ENCODE results near the gene HIVEP2.

HIVEP2 gene

GRCh38 chr6:142821164-142821716 is 123.7 kb downstream of the HIVEP2 start:
- DNase-seq (ENCODE audit: low read depth), result no peak

GRCh38 chr6:142820338-142821051 is 124.5 kb downstream of the HIVEP2 start:
- no peak for DNase-seq (ENCODE audit: low read depth)

GRCh38 chr6:142819603-142820337 is 125.2 kb downstream of the HIVEP2 start:
- DNase-seq (ENCODE audit: low read depth), result no peak

GRCh38 chr6:142816486-142816885 is 128.5 kb downstream of the HIVEP2 start:
- DNase-seq (ENCODE audit: low read depth), result no peak

GRCh38 chr6:142816031-142816430 is 128.9 kb downstream of the HIVEP2 start:
- no peak for DNase-seq (ENCODE audit: low read depth)

GRCh38 chr6:142811923-142812322 is 133.1 kb downstream of the HIVEP2 start:
- no peak for DNase-seq (ENCODE audit: low read depth)

DNA sequence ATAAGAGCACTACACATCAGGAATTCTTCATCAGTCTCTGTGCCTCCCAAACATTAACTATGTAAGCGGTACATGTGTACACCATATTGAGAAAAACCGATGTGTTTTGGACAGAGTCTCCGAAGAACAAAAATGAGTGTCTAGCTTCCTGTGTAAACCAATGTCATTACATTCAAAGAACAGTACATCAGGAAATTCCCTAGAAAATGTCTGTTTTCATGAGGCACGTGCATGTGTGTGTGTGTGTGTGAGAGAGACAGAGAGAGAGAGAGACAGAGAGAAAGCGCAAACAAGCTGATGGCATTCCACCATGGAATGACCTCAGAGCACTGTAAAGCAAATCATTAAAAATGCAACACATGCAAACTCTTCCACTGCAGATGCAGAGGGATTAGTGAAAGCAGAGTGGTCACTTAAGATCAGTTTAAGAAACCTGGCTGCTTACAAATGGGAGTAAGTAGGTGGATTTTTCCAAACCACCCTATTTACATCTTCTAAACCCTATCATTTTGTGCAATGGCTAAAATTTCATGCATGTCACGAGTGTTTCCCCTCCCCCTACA is 133.9 kb downstream of the HIVEP2 start:
- no peak for DNase-seq (ENCODE audit: low read depth)

- no peak for DNase-seq (ENCODE audit: low read depth)
Observed at GRCh38 chr6:142809947-142810346, 135.0 kb downstream of the HIVEP2 start.

DNA sequence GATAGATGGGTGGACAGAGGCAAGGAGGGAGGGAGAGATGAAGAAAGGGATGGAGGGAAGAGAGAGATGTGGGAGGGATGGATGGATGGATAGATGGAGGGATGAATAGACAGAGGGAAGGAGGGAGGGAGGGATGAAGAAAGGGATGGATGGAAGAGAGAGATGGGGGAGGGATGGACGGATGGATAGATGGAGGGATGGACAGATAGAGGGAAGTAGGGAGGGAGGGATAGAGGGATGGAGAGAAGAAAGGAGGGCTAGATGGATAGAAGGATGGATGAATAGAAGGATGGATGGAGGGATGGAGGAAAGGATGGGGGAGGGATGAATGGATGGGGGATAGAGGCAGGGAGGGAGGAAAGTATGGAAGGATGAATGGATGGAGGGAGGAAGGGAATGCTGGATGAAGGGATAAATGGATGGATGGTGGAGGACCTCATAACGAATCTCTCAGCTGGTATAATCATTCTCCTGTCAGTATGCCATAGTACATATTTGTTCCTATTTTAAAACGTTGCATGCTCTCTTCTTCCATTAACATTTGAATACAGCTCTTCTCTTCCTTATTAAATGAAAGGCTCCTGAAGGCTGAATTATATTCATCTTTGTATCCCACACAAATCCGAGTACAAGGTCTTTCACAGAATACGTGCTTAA is 136.4 kb downstream of the HIVEP2 start:
- no peak for DNase-seq (ENCODE audit: low read depth)

DNA sequence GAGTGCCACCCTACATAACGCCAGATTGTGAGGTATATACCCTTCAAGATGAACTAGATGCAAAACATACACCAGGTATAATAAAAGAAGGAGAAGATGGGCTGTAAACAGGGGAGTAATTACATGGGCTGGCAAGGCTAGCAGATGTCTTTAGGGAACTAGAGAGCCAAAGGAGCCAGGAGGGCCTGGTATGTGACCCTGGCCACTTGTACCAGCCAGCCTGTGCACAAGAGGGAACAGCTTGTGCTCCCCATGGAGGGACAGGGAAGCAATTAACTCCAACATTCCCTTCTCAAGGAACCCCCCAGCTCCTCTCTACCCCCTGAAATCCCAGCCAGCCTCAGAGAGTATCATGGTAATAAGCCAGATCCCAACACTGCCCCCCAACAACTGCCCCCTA is 139.9 kb downstream of the HIVEP2 start:
- DNase-seq (ENCODE audit: low read depth), result no peak

GRCh38 chr6:142804490-142804889 is 140.5 kb downstream of the HIVEP2 start:
- no peak for DNase-seq (ENCODE audit: low read depth)

DNA sequence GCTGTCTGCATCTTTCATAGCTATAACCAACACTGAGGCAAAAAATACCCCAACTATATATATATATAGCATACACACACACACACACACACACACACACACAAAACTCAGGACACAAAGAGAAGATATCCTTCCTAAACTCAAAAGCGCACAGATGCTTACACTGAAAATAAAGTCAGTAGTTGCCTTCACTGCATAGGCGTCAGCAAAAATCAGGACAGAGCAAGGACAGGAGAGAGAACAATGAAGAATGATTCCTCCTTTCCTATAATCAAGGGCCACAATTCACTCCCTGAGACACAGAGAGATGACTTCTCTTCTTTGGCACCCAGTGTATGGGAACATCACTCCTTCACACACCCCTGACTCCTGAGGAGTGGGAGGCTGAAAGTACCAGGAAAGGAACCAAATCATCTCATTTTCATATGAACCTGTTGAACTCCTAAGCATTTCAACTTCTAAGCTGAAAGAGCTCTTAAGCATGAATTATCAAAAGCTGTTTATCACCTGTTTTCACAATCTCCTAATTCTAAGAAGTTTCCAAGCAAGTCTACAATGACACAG is 141.4 kb downstream of the HIVEP2 start:
- no peak for DNase-seq (ENCODE audit: low read depth)

- DNase-seq (ENCODE audit: low read depth), result no peak
Observed at GRCh38 chr6:142803032-142803431, 141.9 kb downstream of the HIVEP2 start.

GRCh38 chr6:142802124-142802523 is 142.9 kb downstream of the HIVEP2 start:
- DNase-seq (ENCODE audit: low read depth), result no peak

GRCh38 chr6:142800240-142800639 is 144.7 kb downstream of the HIVEP2 start:
- no peak for DNase-seq (ENCODE audit: low read depth)

DNA sequence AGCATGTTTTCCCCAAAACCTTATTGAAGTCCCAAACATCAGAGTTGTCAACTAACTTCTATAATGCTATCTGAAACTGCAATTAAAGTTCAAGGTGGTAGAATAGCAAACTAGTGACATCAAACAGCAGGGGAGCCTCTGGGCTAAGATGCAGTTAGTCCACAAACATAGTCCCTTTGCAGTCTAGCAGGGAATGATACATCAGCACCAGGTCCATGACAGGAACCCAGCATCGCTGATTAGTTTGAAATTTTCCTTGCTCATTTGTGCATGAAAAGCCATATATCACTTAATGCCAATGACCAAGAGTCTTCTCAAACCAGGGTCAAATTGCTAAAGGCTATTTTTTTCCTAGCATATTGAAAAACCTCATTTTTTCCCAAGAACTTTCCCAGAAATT is 145.3 kb downstream of the HIVEP2 start:
- DNase-seq (ENCODE audit: low read depth), result no peak

DNA sequence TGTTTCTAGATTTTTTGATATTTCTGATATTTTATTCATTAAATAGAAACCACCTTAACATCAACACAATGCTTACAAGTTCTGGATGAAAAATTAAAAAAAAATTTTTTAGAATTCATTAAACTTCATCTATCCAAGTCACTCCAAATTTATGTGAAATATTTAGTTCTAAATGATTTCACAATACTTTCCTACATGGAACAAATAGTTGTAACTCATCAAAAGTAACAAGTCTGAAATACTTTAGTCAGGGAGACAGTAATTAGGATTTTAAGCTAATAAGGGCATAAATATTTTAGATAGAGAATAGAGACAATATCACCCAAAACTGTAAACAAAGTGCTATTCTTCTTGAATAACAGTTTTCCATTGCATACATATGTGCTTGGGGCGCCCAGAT is 147.8 kb downstream of the HIVEP2 start:
- DNase-seq (ENCODE audit: low read depth), result no peak

- no peak for DNase-seq (ENCODE audit: low read depth)
Observed at GRCh38 chr6:142796571-142796970, 148.4 kb downstream of the HIVEP2 start.

- DNase-seq (ENCODE audit: low read depth), result no peak
Observed at GRCh38 chr6:142796024-142796423, 149.0 kb downstream of the HIVEP2 start.

GRCh38 chr6:142794424-142794823 is 150.6 kb downstream of the HIVEP2 start:
- DNase-seq (ENCODE audit: low read depth), result no peak

- DNase-seq (ENCODE audit: low read depth), result no peak
Observed at GRCh38 chr6:142790257-142790656, 154.7 kb downstream of the HIVEP2 start.

DNA sequence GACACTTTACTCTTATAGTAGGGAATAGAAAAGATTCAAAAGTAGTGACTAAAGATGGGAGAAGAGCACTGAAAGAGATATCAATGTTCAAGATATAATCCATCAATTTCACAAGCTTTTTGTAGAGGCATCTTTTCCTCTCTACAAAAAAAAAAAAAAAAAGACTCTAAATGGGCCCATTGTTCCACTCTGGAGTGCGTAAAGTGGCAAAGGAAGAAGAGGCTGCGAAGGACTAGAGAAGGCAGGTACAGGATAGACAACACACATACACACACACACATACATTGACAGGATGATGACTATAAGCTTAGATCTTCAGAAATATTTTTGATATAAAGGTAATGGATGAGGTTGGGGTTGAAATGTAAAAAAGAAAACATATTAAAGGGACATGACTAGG is 157.6 kb downstream of the HIVEP2 start:
- no peak for DNase-seq (ENCODE audit: low read depth)
